Measurements from ENCODE around the gene TCAP. TPM values are rescaled to one million over a fixed set of nuclear protein-coding genes. Genes with fewer than 3 reads are reported as not detected.

TCAP gene
- total RNA-seq, 1 experiment from 2014 or later, result 2.1 TPM

- Histone ChIP-seq H3K4ac (ENCODE audit: low read depth, low read length) (no peak overlapping the region), H2BK120ac (ENCODE audit: low read depth, low read length, poor library complexity, severe bottlenecking) (no peak overlapping the region), H3K14ac (ENCODE audit: insufficient read depth, low read length) (no peak overlapping the region), H3K4me1 (ENCODE audit: insufficient read depth, low read length) (peaks cover 17% of the 10 kb centered on the region; the same call in 1 of the 2 replicates), H2AK5ac (ENCODE audit: insufficient read length, low read length) (no peak overlapping the region), H2AFZ (ENCODE audit: low read length) (no peak overlapping the region), H4K8ac (replicated peaks; ENCODE audit: insufficient read length, low read depth, low read length) (no peak overlapping the region), H3K23me2 (ENCODE audit: insufficient read length, low read depth, low read length, poor library complexity, severe bottlenecking) (peaks cover 13% of the 10 kb centered on the region), H3K4me2 (ENCODE audit: insufficient read depth, insufficient read length, low read length) (peak overlapping the region; percentile 58), H3K27ac (ENCODE audit: insufficient read length, low read depth, low read length) (no peak overlapping the region), H3T11ph (ENCODE audit: low read length) (no peak overlapping the region), H4K91ac (ENCODE audit: insufficient read length, low read depth, low read length) (no peak overlapping the region), H4K5ac (ENCODE audit: insufficient read length, low read depth, low read length) (no peak overlapping the region), H3K9ac (ENCODE audit: extremely low read depth, insufficient read length, low read length) (no peak overlapping the region), H3K18ac (ENCODE audit: insufficient read length, low read depth, low read length) (no peak overlapping the region), H2BK12ac (ENCODE audit: insufficient read length, low read depth, low read length) (no peak overlapping the region), H3K79me2 (ENCODE audit: insufficient read depth, low read length) (no peaks in the 10 kb centered on the region), H2BK15ac (ENCODE audit: low read depth, low read length) (no peak overlapping the region), H3K23ac (ENCODE audit: insufficient read length, low read depth, low read length) (no peak overlapping the region), H4K20me1 (ENCODE audit: control insufficient read depth, insufficient read depth, insufficient read length) (no peaks in the 10 kb centered on the region), H3K9me3 (ENCODE audit: control insufficient read depth, low read depth, low read length) (no peaks in the 10 kb centered on the region), H3K56ac (ENCODE audit: insufficient read length, low read depth, low read length) (no peak overlapping the region), H2BK20ac (ENCODE audit: low read depth, low read length, poor library complexity, severe bottlenecking) (no peak overlapping the region), H3K79me1 (ENCODE audit: insufficient read depth, low read depth, low read length, poor library complexity, severe bottlenecking) (no peaks in the 10 kb centered on the region), H3K27me3 (ENCODE audit: insufficient read depth, low read length) (peaks cover 13% of the 10 kb centered on the region; the same call in 1 of the 2 replicates), H2BK5ac (ENCODE audit: insufficient read length, low read length) (no peak overlapping the region)
- H3K27ac Mint-ChIP-seq, result no peak overlapping the region
- peaks cover 61% of the 10 kb centered on the region for H3K27me3 Mint-ChIP-seq (ENCODE audit: low read depth)
- peak overlapping the region; percentile 75 to 96 for H3K4me3 Mint-ChIP-seq
- WGBS (ENCODE audit: extremely low coverage, insufficient read length, low lambda C conversion rate), result no CpG with 5 or more reads among the region's 72 CpGs
- peak; percentile 32 for DNase-seq
- H3K4me1 Mint-ChIP-seq, result peaks cover 61 to 77% of the 10 kb centered on the region in 2 experiments
- TF ChIP-seq CTCF (conservative IDR thresholded peaks at IDR 0.05), result no peak
- no peaks in the 10 kb centered on the region; a peak in 1 of 5 replicates for H3K9me3 Mint-ChIP-seq
- no peaks in the 10 kb centered on the region; a peak in 1 of 7 replicates for H3K36me3 Mint-ChIP-seq (ENCODE audit: insufficient read depth in 1 of 3, low read depth in 3 of 3)
These were observed 38.0 kb upstream of the TCAP start for GRCh38 chr17:39627047-39627711.
